ENCODE measurements around the gene ABHD15. TPM values are rescaled to one million over a fixed set of nuclear protein-coding genes. Genes with fewer than 3 reads are reported as not detected.

The ABHD15 gene
- total RNA-seq, 1 donor from 2014 or later = 19.5 TPM

GRCh38 chr17:29584452-29585079 is 17.7 kb upstream of the ABHD15 start:
- Mint-ChIP-seq H3K36me3 (ENCODE audit: low read depth) (peaks cover 28% of the 10 kb centered on the region), H3K27me3 (ENCODE audit: low read depth) (no peaks in the 10 kb centered on the region), H3K27ac (peak overlapping the region; percentile 58), H3K9me3 (no peaks in the 10 kb centered on the region), H3K4me1 (ENCODE audit: low read depth) (peaks cover 39% of the 10 kb centered on the region), H3K4me3 (ENCODE audit: low read depth) (no peak overlapping the region)
- DNase-seq (ENCODE audit: low spot score) = no peak
- intact Hi-C loops (cut with micrococcal nuclease) = loop anchor here (5.0 to 10.0 kb wide), 2 partner anchors 438 to 860 kb away; partner anchors contain the start of genes NEK8 and TLCD1

GRCh38 chr17:29583324-29584248 is 16.7 kb upstream of the ABHD15 start:
- no peak for DNase-seq (ENCODE audit: low spot score)
- H3K9me3 Mint-ChIP-seq = no peaks in the 10 kb centered on the region
- H3K27ac Mint-ChIP-seq = peak overlapping the region; percentile 42
- H3K4me3 Mint-ChIP-seq (ENCODE audit: low read depth) = no peak overlapping the region
- H3K27me3 Mint-ChIP-seq (ENCODE audit: low read depth) = no peaks in the 10 kb centered on the region
- intact Hi-C loops (cut with micrococcal nuclease) = loop anchor here (5.0 to 10.0 kb wide), 2 partner anchors 439 to 859 kb away; partner anchors contain the start of genes NEK8 and TLCD1
- H3K4me1 Mint-ChIP-seq (ENCODE audit: low read depth) = peaks cover 39% of the 10 kb centered on the region
- H3K36me3 Mint-ChIP-seq (ENCODE audit: low read depth) = peaks cover 28% of the 10 kb centered on the region

- DNase-seq (ENCODE audit: low spot score) = no peak
- Mint-ChIP-seq H3K4me3 (ENCODE audit: low read depth) (no peak overlapping the region), H3K27ac (no peak overlapping the region), H3K27me3 (ENCODE audit: low read depth) (no peaks in the 10 kb centered on the region), H3K4me1 (ENCODE audit: low read depth) (peaks cover 33% of the 10 kb centered on the region), H3K36me3 (ENCODE audit: low read depth) (peaks cover 34% of the 10 kb centered on the region), H3K9me3 (no peaks in the 10 kb centered on the region)
- intact Hi-C loops (cut with micrococcal nuclease) = loop anchor here (5.0 to 10.0 kb wide), 2 partner anchors 440 to 858 kb away; partner anchors contain the start of genes NEK8 and TLCD1
Measured at GRCh38 chr17:29582772-29583171, 15.9 kb upstream of the ABHD15 start.

- intact Hi-C loops (cut with micrococcal nuclease) = loop anchor here (5.0 to 10.0 kb wide), 2 partner anchors 440 to 858 kb away; partner anchors contain the start of genes NEK8 and TLCD1
- Mint-ChIP-seq H3K4me3 (ENCODE audit: low read depth) (no peak overlapping the region), H3K27me3 (ENCODE audit: low read depth) (no peaks in the 10 kb centered on the region), H3K4me1 (ENCODE audit: low read depth) (peaks cover 29% of the 10 kb centered on the region), H3K27ac (no peak overlapping the region), H3K9me3 (no peaks in the 10 kb centered on the region), H3K36me3 (ENCODE audit: low read depth) (peaks cover 37% of the 10 kb centered on the region)
- no peak for DNase-seq (ENCODE audit: low spot score)
Measured at GRCh38 chr17:29582254-29582765, 15.5 kb upstream of the ABHD15 start.

GRCh38 chr17:29581583-29582253 is 14.9 kb upstream of the ABHD15 start:
- H3K4me1 Mint-ChIP-seq (ENCODE audit: low read depth) = peaks cover 28% of the 10 kb centered on the region
- intact Hi-C loops (cut with micrococcal nuclease) = loop anchor here (5.0 to 10.0 kb wide), 2 partner anchors 441 to 857 kb away; partner anchors contain the start of genes NEK8 and TLCD1
- DNase-seq (ENCODE audit: low spot score) = no peak
- peaks cover 37% of the 10 kb centered on the region for H3K36me3 Mint-ChIP-seq (ENCODE audit: low read depth)
- no peak overlapping the region for H3K27ac Mint-ChIP-seq
- no peaks in the 10 kb centered on the region for H3K27me3 Mint-ChIP-seq (ENCODE audit: low read depth)
- H3K4me3 Mint-ChIP-seq (ENCODE audit: low read depth) = no peak overlapping the region
- no peaks in the 10 kb centered on the region for H3K9me3 Mint-ChIP-seq

DNA sequence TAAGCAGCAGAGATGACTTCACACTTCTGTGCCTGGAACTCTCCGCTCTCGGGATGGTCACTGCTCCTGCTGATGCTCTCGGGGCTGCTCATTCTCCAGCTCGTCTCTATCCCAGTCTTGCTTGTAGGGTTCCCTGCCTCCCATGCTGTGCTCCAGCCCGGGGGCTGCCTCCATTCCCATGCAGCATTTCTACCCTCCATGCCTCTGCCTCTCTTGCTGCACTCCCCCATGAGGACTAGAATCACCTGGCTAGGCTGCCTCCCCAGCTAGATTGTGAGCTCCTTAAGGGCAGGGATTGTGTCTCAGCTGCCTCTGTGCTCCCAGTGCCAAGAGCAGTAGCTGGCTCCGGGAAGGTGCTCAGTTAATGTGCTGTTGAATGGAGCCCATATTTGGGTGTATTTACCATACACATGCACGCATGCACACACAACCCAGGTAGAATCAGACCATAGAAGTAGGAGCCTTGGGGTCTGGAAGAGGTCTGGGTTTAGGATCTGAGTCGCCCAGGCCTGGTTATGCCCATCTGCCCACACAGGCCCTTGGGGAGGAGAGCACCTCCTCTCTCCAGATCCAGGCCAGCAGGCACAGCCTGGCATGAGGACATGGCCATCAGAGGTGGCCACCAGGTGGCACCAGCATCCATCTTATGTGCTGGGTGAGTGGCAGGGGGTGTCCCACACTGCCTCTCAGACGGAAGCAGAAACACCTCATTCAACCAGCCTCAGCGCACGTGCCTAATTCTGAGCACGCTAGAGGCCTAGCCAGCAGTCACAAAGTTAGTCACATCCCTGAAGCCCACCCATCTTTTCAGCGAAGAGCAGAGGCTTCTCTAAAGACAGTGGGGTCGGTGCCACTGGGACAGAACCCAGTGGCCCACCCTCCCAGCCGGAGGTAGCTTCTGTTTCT is 13.3 kb upstream of the ABHD15 start:
- H3K36me3 Mint-ChIP-seq (ENCODE audit: low read depth) = peaks cover 44% of the 10 kb centered on the region
- H3K9me3 Mint-ChIP-seq = no peaks in the 10 kb centered on the region
- no peaks in the 10 kb centered on the region for H3K27me3 Mint-ChIP-seq (ENCODE audit: low read depth)
- peak; percentile 82 for DNase-seq (ENCODE audit: low spot score)
- H3K4me1 Mint-ChIP-seq (ENCODE audit: low read depth) = peaks cover 14% of the 10 kb centered on the region
- H3K4me3 Mint-ChIP-seq (ENCODE audit: low read depth) = no peak overlapping the region
- intact Hi-C loops (cut with micrococcal nuclease) = loop anchor here (1.0 to 10.0 kb wide), 4 partner anchors 9 to 855 kb away; partner anchors contain the start of genes GIT1, NEK8 and TLCD1
- H3K27ac Mint-ChIP-seq = peak overlapping the region; percentile 84

DNA sequence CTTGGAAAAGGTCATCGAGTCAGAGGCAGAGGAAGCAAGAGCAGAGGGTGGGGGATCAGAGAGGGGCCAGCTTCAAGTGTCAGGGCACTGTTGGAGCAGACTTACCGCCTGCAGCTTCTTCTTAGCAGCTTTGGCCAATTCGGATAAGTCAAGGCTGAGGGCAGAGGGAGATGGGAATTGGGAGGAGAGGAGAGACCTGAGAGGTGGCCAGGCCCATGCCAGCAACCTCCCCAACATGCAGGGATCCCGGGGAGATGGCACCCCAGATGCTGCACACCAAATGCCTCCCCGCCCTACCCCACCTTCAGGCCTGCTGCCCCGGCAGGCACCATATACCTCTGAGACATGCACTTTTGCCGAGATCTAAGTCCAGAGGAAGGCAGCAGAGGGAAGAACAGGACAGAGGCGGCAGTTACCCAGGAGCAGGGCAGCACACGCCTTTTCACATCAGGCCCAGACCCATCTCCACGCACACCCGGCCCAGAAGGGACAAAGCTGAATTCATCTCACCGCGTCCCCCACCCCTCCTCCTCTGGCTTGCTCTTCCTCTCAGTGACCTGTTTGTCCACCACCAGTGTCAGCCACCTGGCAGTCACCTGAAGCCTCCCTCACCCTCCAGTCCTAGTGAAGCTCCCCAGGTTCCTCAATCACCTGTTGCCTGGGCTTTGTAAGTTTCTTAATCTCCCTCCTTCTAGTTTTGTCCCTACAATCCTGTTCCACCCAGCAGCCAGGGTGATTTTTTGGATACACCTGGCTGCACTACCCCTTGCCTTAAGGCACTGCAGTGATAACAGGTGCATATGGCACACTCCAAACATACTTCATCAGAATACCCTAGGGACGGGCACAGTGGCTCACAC is 12.0 kb upstream of the ABHD15 start:
- Mint-ChIP-seq H3K4me3 (ENCODE audit: low read depth) (no peak overlapping the region), H3K27ac (no peak overlapping the region), H3K27me3 (ENCODE audit: low read depth) (no peaks in the 10 kb centered on the region), H3K9me3 (no peaks in the 10 kb centered on the region), H3K36me3 (ENCODE audit: low read depth) (peaks cover 55% of the 10 kb centered on the region), H3K4me1 (ENCODE audit: low read depth) (peaks cover 8% of the 10 kb centered on the region)
- no peak for DNase-seq (ENCODE audit: low spot score)
- intact Hi-C loops (cut with micrococcal nuclease) = no loop called here

DNA sequence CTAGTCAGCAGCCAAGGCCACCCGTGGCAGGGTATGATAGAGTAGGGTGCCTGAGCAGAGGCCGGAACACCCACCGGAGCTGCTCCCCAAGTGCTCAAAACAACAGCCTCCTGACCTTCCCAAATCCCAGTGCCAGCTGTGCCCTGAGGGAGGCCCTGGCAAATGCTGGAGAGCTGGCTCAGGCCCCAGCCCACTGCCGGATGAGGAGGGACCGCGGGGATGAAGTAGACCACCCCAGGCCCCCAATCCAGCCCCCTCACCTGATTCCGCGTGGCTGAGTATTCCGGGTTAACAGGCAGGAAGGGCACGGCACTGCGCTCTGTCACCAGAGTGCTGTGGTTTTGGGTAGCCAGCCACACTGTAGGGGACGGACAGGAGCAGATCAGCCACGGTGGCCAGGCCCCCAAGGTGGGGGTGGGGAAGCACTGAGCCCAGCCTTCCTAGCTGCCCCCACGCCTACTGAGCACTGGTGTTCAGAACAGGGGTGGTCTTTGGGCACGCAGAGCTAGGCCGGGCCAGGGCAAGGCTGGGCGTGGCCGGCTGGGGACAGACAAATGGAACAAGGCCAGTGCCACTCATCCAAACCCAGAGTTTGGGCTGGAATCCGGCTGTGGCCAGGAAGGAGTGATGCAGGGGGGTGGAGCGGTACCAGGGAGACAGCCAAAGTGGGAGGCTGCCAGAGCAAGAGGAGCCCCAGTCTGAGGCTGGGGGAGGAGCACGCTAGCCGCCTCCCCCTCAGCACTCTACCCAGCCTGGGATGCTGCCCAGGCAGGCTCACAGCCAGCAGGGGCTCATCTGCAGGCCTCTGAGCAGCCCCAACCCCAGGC is 10.8 kb upstream of the ABHD15 start:
- DNase-seq (ENCODE audit: low spot score) = no peak
- no peak overlapping the region for H3K27ac Mint-ChIP-seq
- H3K9me3 Mint-ChIP-seq = no peaks in the 10 kb centered on the region

DNA sequence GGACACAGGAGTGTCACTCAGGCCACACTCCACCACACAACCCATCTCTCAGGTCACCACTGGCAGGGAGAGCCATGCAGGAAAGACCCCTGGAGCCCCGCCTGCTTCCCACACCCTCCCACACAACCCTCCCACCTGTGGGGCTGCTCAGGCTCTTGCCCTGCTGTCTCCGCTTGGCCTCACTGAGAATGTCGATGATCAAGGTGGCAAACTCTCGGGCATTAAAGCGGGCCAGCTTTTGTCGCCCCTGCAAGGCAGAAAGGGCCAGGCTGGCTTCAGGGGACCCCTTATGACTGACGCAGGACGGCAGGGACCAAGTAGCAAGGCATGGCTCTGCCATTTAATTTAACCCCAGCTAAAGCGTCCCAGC is 10.1 kb upstream of the ABHD15 start:
- peaks cover 8% of the 10 kb centered on the region for H3K4me1 Mint-ChIP-seq (ENCODE audit: low read depth)
- no peak for DNase-seq (ENCODE audit: low spot score)
- H3K9me3 Mint-ChIP-seq = no peaks in the 10 kb centered on the region
- H3K4me3 Mint-ChIP-seq (ENCODE audit: low read depth) = no peak overlapping the region
- H3K27me3 Mint-ChIP-seq (ENCODE audit: low read depth) = no peaks in the 10 kb centered on the region
- no peak overlapping the region for H3K27ac Mint-ChIP-seq
- H3K36me3 Mint-ChIP-seq (ENCODE audit: low read depth) = peaks cover 48% of the 10 kb centered on the region
- intact Hi-C loops (cut with micrococcal nuclease) = no loop called here

More for the DNA sequence above, 10.8 kb upstream of the ABHD15 start:
- no peak overlapping the region for H3K4me3 Mint-ChIP-seq (ENCODE audit: low read depth)
- H3K36me3 Mint-ChIP-seq (ENCODE audit: low read depth) = peaks cover 52% of the 10 kb centered on the region
- peaks cover 8% of the 10 kb centered on the region for H3K4me1 Mint-ChIP-seq (ENCODE audit: low read depth)
- H3K27me3 Mint-ChIP-seq (ENCODE audit: low read depth) = no peaks in the 10 kb centered on the region
- intact Hi-C loops (cut with micrococcal nuclease) = no loop called here

GRCh38 chr17:29576214-29577000 is 9.6 kb upstream of the ABHD15 start:
- Mint-ChIP-seq H3K4me1 (ENCODE audit: low read depth) (peaks cover 8% of the 10 kb centered on the region), H3K27ac (no peak overlapping the region)

More at GRCh38 chr17:29576214-29577000, 9.6 kb upstream of the ABHD15 start:
- Mint-ChIP-seq H3K4me3 (ENCODE audit: low read depth) (no peak overlapping the region), H3K36me3 (ENCODE audit: low read depth) (peaks cover 48% of the 10 kb centered on the region), H3K9me3 (no peaks in the 10 kb centered on the region), H3K27me3 (ENCODE audit: low read depth) (no peaks in the 10 kb centered on the region)
- DNase-seq (ENCODE audit: low spot score) = no peak
- intact Hi-C loops (cut with micrococcal nuclease) = no loop called here
